ENCODE results near the gene SHISA9. TPM values are rescaled to one million over a fixed set of nuclear protein-coding genes. Genes with fewer than 3 reads are reported as not detected.
A peak's percentile ranks its signal among the peaks of the same experiment; 100 is the strongest.
"Not testable (repeated sequence)": the region's sequence is repeated elsewhere in the genome, so short reads cannot be mapped to it uniquely, and the experiment has no call there.

The SHISA9 gene
- 1 to 10 TPM; 2.0 to 6.3 (median 3.5) TPM for total RNA-seq

DNA sequence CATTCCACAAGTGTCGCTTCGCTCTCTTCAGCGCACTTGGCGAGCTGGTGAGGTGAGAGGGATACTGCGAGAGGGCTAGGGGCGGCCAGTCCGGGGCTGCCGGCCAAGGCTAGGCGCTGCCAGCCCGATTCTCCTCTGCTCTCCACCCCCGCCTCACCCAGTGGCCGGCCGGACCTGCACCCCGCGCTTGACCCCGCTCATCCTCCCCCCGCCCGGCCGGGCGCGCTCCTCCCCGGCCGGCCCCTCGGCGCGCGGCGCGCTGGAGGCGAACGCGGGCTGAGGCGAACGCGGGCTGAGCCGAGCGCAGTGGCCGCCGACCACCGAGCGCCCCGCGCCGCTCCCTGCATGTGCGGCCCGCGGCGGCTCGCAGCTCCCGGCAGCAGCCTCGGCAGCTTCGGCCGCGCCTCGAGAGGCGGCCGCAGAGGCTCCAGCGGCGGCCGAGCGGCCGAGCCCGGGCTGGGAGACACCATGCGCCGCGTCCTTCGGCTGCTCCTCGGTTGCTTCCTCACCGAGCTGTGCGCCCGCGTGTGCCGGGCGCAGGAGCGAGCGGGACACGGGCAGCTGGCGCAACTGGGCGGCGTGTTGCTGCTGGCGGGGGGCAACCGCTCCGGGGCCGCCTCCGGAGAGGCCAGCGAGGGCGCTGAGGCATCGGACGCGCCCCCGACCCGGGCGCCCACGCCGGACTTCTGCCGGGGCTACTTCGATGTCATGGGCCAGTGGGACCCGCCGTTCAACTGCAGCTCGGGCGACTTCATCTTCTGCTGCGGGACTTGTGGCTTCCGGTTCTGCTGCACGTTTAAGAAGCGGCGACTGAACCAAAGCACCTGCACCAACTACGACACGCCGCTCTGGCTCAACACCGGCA lies at the start of gene SHISA9:
SHISA9 (plus strand) TSS at position 2 of the 865 bp plus-strand sequence.
- H3K36me3 ChIP-seq = no peaks in the 10 kb centered on the region
- peak within 1 kb of the TSS in 3 of 4 donors; percentile 4 to 42 (median 11) for H3K4me3 ChIP-seq
- TF ChIP-seq EP300 (IDR thresholded peaks at IDR 0.05) (no peak), POLR2A (IDR thresholded peaks at IDR 0.05) (no peak)
- H3K27me3 ChIP-seq = peaks cover 0 to 62% of the 10 kb centered on the region in 2 donors
- no peak for DNase-seq (ENCODE audit: low spot score in 2 of 2)
- H3K4me1 ChIP-seq = peaks cover 0 to 32% (median 0%) of the 10 kb centered on the region in 4 donors
- no peaks in the 10 kb centered on the region for H3K9me3 ChIP-seq
- 1 to 2% methylated on average over 15 to 46 of the region's 110 CpGs for WGBS, 2 donors
- H3K27ac ChIP-seq = no peak within 1 kb of the TSS

DNA sequence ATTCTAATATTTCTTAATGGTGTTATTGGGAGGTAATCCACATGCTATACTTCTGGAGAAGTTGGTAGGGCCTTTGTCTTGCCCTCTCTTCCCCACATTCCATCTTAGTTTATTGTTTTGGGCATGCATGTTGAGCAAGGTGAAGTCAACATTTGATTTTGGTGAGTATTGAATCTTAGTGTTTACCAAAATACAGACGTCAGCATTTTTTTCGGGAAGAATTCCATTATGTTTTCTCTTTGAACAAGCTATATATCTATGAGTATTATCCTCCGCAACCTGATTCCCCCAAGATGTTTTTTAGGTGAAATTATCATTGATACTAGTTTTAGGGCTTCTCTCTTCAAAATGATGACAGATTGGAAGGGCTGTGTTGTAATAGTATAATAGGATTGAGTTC lies 47.4 kb upstream of the SHISA9 start:
- DNase-seq (ENCODE audit: low spot score in 2 of 2) = no peak
- TF ChIP-seq POLR2A (IDR thresholded peaks at IDR 0.05) = no peak
- TF ChIP-seq, protein P1, sequence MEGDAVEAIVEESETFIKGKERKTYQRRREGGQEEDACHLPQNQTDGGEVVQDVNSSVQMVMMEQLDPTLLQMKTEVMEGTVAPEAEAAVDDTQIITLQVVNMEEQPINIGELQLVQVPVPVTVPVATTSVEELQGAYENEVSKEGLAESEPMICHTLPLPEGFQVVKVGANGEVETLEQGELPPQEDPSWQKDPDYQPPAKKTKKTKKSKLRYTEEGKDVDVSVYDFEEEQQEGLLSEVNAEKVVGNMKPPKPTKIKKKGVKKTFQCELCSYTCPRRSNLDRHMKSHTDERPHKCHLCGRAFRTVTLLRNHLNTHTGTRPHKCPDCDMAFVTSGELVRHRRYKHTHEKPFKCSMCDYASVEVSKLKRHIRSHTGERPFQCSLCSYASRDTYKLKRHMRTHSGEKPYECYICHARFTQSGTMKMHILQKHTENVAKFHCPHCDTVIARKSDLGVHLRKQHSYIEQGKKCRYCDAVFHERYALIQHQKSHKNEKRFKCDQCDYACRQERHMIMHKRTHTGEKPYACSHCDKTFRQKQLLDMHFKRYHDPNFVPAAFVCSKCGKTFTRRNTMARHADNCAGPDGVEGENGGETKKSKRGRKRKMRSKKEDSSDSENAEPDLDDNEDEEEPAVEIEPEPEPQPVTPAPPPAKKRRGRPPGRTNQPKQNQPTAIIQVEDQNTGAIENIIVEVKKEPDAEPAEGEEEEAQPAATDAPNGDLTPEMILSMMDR (IDR thresholded peaks at IDR 0.05) = no peak
- TF ChIP-seq EP300 (IDR thresholded peaks at IDR 0.05) = no peak
- 94 to 95% methylated on average over 3 of the region's 3 CpGs for WGBS, 2 donors
- Histone ChIP-seq H3K4me1 (no peaks in the 10 kb centered on the region), H3K4me3 (no peak overlapping the region), H3K27me3 (no peaks in the 10 kb centered on the region), H3K27ac (no peak overlapping the region), H3K9me3 (peaks cover 0 to 16% (median 2%) of the 10 kb centered on the region in 4 donors), H3K36me3 (no peaks in the 10 kb centered on the region)

DNA sequence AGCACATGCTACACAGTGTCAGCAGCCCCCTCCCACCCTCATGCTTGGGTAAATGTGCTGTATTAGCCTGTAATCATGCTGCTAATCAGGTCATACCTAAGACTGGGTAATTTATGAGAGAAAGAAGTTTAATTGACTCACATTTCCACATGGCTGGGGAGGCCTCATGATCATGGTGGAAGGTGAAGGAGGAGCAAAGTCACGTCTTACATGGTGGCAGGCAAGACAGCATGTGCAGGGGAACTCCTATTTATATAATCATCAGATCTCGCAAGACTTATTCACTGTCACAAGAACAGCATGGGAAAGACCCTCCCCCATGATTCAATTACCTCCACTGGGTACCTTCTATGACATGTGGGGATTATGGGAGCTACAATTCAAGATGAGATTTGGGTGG lies 44.0 kb upstream of the SHISA9 start:
- WGBS, 2 donors = 80 to 88% methylated on average over 2 of the region's 2 CpGs
- not testable (repeated sequence) for H3K27ac ChIP-seq; H3K4me3 ChIP-seq; DNase-seq (ENCODE audit: low spot score in 2 of 2); H3K4me1 ChIP-seq; H3K36me3 ChIP-seq; H3K27me3 ChIP-seq
- peaks cover 0 to 16% (median 2%) of the 10 kb centered on the region in 4 donors for H3K9me3 ChIP-seq

DNA sequence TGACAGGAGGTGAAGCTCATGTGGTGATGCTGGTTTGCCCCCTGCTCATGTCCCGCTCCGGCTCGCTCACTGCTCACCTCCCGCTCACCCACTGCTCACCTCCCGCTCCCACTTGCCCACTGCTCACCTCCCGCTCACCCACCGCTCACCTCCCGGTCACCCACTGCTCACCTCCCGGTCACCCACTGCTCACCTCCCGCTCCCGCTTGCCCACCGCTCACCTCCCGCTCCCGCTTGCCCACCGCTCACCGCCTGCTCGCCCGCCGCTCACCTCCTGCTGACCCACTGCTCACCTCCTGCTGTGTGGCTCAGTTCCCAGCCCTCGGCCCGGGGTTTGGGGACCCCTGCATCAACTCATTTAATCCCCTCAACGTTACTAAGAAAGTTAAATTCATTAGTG lies 39.1 kb upstream of the SHISA9 start:
- 85 to 88% methylated on average over 22 of the region's 22 CpGs for WGBS, 2 donors
- no peak overlapping the region for H3K4me3 ChIP-seq
- H3K9me3 ChIP-seq = peaks cover 0 to 4% (median 2%) of the 10 kb centered on the region in 4 donors
- H3K27me3 ChIP-seq = no peaks in the 10 kb centered on the region
- no peak for DNase-seq (ENCODE audit: low spot score in 2 of 2)
- TF ChIP-seq EP300 (IDR thresholded peaks at IDR 0.05) (no peak), POLR2A (IDR thresholded peaks at IDR 0.05) (no peak)
- TF ChIP-seq, protein P1 (IDR thresholded peaks at IDR 0.05) = no peak
- no peaks in the 10 kb centered on the region for H3K4me1 ChIP-seq
- H3K36me3 ChIP-seq = no peaks in the 10 kb centered on the region
- no peak overlapping the region for H3K27ac ChIP-seq

DNA sequence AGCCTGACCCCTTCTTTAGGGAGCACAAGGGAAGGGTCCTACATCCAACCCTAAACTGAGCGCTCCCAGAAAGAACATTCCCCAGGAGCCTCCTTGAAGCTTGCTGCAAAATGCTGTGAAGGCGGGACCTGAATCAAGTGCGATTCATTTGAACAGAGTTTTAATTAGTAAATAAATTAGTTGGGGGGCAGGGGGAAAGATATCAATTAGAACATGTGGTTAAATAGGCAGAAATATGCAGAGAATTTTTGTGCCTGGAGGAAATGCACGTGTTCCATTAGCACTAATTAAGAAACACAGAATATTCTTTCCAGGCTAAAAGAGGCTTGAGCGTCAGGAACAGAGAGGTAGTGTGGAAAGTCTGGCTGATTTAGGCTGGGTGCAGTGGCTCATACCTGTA lies 38.5 kb upstream of the SHISA9 start:
- H3K4me1 ChIP-seq = no peaks in the 10 kb centered on the region
- H3K9me3 ChIP-seq = no peaks in the 10 kb centered on the region
- H3K27me3 ChIP-seq = no peaks in the 10 kb centered on the region
- 77 to 85% methylated on average over 5 of the region's 5 CpGs for WGBS, 2 donors
- H3K4me3 ChIP-seq = no peak overlapping the region
- no peak for DNase-seq (ENCODE audit: low spot score in 2 of 2)
- H3K27ac ChIP-seq = no peak overlapping the region
- H3K36me3 ChIP-seq = no peaks in the 10 kb centered on the region
- TF ChIP-seq, protein P1 (IDR thresholded peaks at IDR 0.05) = no peak
- no peak for TF ChIP-seq EP300 (IDR thresholded peaks at IDR 0.05)

DNA sequence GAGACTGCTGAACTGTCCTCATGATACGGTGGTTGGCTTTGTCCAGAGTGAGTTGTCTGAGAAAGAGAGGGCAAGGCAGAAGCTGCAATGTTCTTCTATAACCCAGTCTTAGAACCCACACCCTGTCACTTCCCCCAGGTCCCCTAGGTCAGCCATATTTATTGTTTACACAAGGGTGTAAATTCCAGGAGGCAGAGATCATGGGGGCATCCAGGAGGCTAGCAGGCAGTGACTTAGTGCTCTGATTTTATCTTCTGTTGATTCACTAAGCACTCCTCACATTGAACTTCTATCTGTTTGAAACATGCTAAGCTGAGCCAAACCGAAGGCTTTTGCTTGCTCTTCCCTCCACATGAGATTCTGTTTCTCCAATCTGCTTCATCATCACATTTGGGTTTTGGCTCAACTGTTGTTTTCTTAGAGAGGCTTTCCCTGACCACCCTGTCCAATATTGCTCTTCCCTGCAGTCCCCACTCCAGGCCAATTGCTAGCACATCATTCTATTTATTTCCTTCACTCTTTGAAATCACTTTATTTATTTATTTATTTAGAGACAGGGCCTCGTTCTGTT lies 34.3 kb upstream of the SHISA9 start:
- H3K4me1 ChIP-seq = no peaks in the 10 kb centered on the region
- H3K4me3 ChIP-seq = no peak overlapping the region
- TF ChIP-seq, protein P1 (IDR thresholded peaks at IDR 0.05) = no peak
- TF ChIP-seq POLR2A (IDR thresholded peaks at IDR 0.05) (no peak), EP300 (IDR thresholded peaks at IDR 0.05) (no peak)
- H3K27me3 ChIP-seq = no peaks in the 10 kb centered on the region
- no peaks in the 10 kb centered on the region for H3K36me3 ChIP-seq
- no peak overlapping the region for H3K27ac ChIP-seq
- peaks cover 0 to 9% (median 0%) of the 10 kb centered on the region in 4 donors for H3K9me3 ChIP-seq
- DNase-seq (ENCODE audit: low spot score in 2 of 2) = no peak
- 60 to 67% methylated on average over 3 of the region's 3 CpGs for WGBS, 2 donors
